Caco-2 (cell line): ENCODE measurements around the gene TKFC. TPM values are rescaled to one million over a fixed set of nuclear protein-coding genes. Genes with fewer than 3 reads are reported as not detected.

ENCODE experiments used
- BruUV-seq: library from RNA; stranded (reverse); fragments of 400-500 nt; replicated peaks from 2 replicates; lab custom pipeline; 2021; lab: Mats Ljungman, UMichigan
- CTCF ChIA-PET: fragments of 300-600 bp; sonication (Branson Sonifier 250); formaldehyde crosslinking; loops from one replicate; lab custom pipeline; 2022; ENCODE audit warnings: antibody characterized with exemption; lab: Charles Lee
- POLR2A ChIA-PET: fragments of 300-600 bp; sonication (Branson Sonifier 250); formaldehyde crosslinking; loops from one replicate; lab custom pipeline; 2022; ENCODE audit warnings: antibody characterized with exemption; lab: Charles Lee
- DNase-seq, 2 experiments: peaks; one replicate each; pipeline versions ENCODE4 v3.0.0 to v3.0.0-alpha.2; 2020 to 2022
- H3K27me3 ChIP-seq: replicated peaks from 2 replicates; pipeline ENCODE4 v1.6.0; 2011; ENCODE audit warnings: low read length; ENCODE audit not compliant: control insufficient read depth, insufficient read depth
- H3K36me3 ChIP-seq: 2 replicates; pipeline ENCODE4 v1.5.1; 2011; ENCODE audit warnings: low read length; ENCODE audit not compliant: control insufficient read depth, insufficient read depth
- H3K4me1 ChIP-seq: fragments of 250-450 bp; sonication (Bioruptor Pico); 2 replicates; pipeline ENCODE4 v1.5.1; 2020; ENCODE audit warnings: mild to moderate bottlenecking
- H3K4me3 ChIP-seq: 2 replicates; pipeline ENCODE4 v1.5.1; 2011; ENCODE audit warnings: low read depth, mild to moderate bottlenecking, control low read depth, low read length
- H3K9me3 ChIP-seq: fragments of 250-450 bp; sonication (Bioruptor Pico); 2 replicates; pipeline ENCODE4 v1.5.1; 2020; ENCODE audit warnings: mild to moderate bottlenecking, moderate library complexity
- H3K27ac Mint-ChIP-seq: one replicate; pipeline ENCODE4 v1.8.0; 2022; ENCODE audit warnings: mixed read lengths; ENCODE audit not compliant: unreplicated experiment
- H3K27me3 Mint-ChIP-seq: one replicate; pipeline ENCODE4 v1.8.0; 2022; ENCODE audit warnings: mixed read lengths; ENCODE audit not compliant: insufficient read depth, unreplicated experiment
- H3K36me3 Mint-ChIP-seq: one replicate; pipeline ENCODE4 v1.8.0; 2022; ENCODE audit warnings: mild to moderate bottlenecking, mixed read lengths; ENCODE audit not compliant: insufficient read depth, unreplicated experiment
- H3K4me1 Mint-ChIP-seq: one replicate; pipeline ENCODE4 v1.8.0; 2022; ENCODE audit warnings: low read depth, mixed read lengths; ENCODE audit not compliant: unreplicated experiment
- H3K4me3 Mint-ChIP-seq: one replicate; pipeline ENCODE4 v1.8.0; 2022; ENCODE audit warnings: mild to moderate bottlenecking, moderate library complexity, mixed read lengths; ENCODE audit not compliant: unreplicated experiment
- H3K9me3 Mint-ChIP-seq: one replicate; pipeline ENCODE4 v1.8.0; 2022; ENCODE audit warnings: mixed read lengths; ENCODE audit not compliant: unreplicated experiment
- intact Hi-C: fragments of 100-400 bp; cut with micrococcal nuclease; formaldehyde crosslinking; loops from one replicate; pipeline ENCODE4 v1.10.0; 2022; ENCODE audit not compliant: unreplicated experiment
- total RNA-seq: library from RNA; stranded (reverse); gene quantifications from 2 replicates; pipeline ENCODE4 v1.2.3, GENCODE V29; 2022
- TF ChIP-seq, protein P1 (sequence below), 2 experiments: fragments of 200-600 bp in 1 of 2; IDR thresholded peaks; 1 replicate in 1 of 2; 2 replicates in 1 of 2; pipeline versions ENCODE4 v1.5.1 to v1.8.0; 2011 to 2022; ENCODE audit warnings: antibody characterized with exemption in 1 of 2, control low read depth in 1 of 2, inconsistent platforms in 1 of 2, low read depth in 1 of 2, low read length in 1 of 2, mild to moderate bottlenecking in 1 of 2, moderate library complexity in 1 of 2; ENCODE audit not compliant: insufficient read depth in 1 of 2, severe bottlenecking in 1 of 2, unreplicated experiment in 1 of 2

The TKFC gene
- total RNA-seq, 1 experiment from 2014 or later = 99.0 TPM

GRCh38 chr11:61368646-61369045 is 35.6 kb downstream of the TKFC start:
- no peaks in the 10 kb centered on the region for H3K4me1 ChIP-seq
- peaks cover 87% of the 10 kb centered on the region for H3K36me3 Mint-ChIP-seq
- POLR2A ChIA-PET = no interaction called here
- TF ChIP-seq, protein P1, sequence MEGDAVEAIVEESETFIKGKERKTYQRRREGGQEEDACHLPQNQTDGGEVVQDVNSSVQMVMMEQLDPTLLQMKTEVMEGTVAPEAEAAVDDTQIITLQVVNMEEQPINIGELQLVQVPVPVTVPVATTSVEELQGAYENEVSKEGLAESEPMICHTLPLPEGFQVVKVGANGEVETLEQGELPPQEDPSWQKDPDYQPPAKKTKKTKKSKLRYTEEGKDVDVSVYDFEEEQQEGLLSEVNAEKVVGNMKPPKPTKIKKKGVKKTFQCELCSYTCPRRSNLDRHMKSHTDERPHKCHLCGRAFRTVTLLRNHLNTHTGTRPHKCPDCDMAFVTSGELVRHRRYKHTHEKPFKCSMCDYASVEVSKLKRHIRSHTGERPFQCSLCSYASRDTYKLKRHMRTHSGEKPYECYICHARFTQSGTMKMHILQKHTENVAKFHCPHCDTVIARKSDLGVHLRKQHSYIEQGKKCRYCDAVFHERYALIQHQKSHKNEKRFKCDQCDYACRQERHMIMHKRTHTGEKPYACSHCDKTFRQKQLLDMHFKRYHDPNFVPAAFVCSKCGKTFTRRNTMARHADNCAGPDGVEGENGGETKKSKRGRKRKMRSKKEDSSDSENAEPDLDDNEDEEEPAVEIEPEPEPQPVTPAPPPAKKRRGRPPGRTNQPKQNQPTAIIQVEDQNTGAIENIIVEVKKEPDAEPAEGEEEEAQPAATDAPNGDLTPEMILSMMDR (IDR thresholded peaks at IDR 0.05; ENCODE audit: insufficient read depth in 1 of 2, low read depth in 1 of 2, low read length in 1 of 2, severe bottlenecking in 1 of 2, unreplicated experiment in 1 of 2) = no peak
- CTCF ChIA-PET = interaction anchor here (1.1 kb wide), 2 partner anchors 17 to 33 kb away, joined by 3 to 5 read pairs; no protein-coding TSS in a partner anchor
- intact Hi-C loops = no loop called here
- no peaks in the 10 kb centered on the region for H3K27me3 Mint-ChIP-seq
- H3K27me3 ChIP-seq = no peaks in the 10 kb centered on the region
- no TSS peak for BruUV-seq
- peaks cover 6% of the 10 kb centered on the region for H3K9me3 ChIP-seq
- no peaks in the 10 kb centered on the region for H3K9me3 Mint-ChIP-seq
- H3K4me3 Mint-ChIP-seq = no peak overlapping the region
- DNase-seq = no peak
- peaks cover 3% of the 10 kb centered on the region; the same call in 1 of the 2 replicates for H3K36me3 ChIP-seq
- no peak overlapping the region for H3K4me3 ChIP-seq
- H3K27ac Mint-ChIP-seq = no peak overlapping the region
- H3K4me1 Mint-ChIP-seq = no peaks in the 10 kb centered on the region

DNA sequence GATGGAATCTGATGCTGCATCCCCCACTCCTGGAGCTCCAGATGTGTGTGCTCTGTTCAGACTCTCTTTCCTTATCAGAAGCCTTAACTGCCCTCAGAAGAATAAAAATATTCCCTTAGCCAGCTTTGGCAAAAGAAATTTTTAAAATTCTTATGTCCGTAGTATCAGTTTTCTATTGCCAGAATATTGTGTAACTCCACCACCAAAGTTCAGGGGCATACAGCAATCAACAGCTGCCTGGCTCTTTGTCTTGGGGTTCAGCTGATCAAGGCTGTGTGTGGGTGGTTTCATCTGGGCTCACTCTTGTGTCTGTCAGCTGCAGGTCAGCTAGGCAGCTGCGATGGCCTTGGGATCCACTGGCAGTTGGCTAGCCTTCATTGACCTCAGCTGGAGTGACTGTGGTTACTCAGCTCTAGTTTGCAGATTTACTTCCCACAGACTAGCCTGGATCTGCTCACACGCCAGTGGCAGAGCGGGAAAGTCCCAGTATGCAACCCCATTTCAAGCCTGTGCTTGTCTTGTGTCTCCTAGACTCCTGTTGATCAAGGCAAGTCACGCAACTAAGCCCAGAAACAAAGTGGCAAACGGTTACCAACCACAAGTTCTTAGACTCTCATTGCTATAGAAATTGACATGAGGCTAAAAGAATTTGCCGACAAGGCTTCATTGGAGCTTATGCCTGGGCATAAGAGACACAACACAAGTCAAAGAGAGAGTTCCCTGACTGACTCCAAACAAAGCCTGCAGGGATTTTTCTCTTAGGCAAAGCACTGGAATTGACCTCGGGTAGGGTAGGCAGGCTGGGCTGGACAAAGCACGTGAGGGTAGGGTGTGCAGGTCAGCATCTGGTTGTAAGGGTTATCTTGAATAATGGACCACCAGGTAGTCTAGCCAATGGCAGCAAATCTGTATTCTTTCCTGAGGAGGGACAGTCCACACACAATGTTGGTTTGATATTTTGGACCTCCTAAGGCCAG is 36.6 kb downstream of the TKFC start:
- no peak for DNase-seq
- Mint-ChIP-seq H3K27ac (no peak overlapping the region), H3K27me3 (no peaks in the 10 kb centered on the region), H3K36me3 (peaks cover 80% of the 10 kb centered on the region), H3K4me3 (no peak overlapping the region), H3K9me3 (no peaks in the 10 kb centered on the region), H3K4me1 (no peaks in the 10 kb centered on the region)
- TF ChIP-seq, protein P1 (IDR thresholded peaks at IDR 0.05; ENCODE audit: insufficient read depth in 1 of 2, low read depth in 1 of 2, low read length in 1 of 2, severe bottlenecking in 1 of 2, unreplicated experiment in 1 of 2) = no peak
- Histone ChIP-seq H3K9me3 (peaks cover 6% of the 10 kb centered on the region), H3K4me3 (no peak overlapping the region), H3K27me3 (no peaks in the 10 kb centered on the region), H3K36me3 (peaks cover 3% of the 10 kb centered on the region; the same call in 1 of the 2 replicates), H3K4me1 (no peaks in the 10 kb centered on the region)
- ChIA-PET CTCF (interaction anchor here (1.0 to 1.1 kb wide), 3 partner anchors 16 to 34 kb away, joined by 3 to 5 read pairs (median 3); no protein-coding TSS in a partner anchor), POLR2A (no interaction called here)
- intact Hi-C loops = no loop called here
- BruUV-seq = no TSS peak

DNA sequence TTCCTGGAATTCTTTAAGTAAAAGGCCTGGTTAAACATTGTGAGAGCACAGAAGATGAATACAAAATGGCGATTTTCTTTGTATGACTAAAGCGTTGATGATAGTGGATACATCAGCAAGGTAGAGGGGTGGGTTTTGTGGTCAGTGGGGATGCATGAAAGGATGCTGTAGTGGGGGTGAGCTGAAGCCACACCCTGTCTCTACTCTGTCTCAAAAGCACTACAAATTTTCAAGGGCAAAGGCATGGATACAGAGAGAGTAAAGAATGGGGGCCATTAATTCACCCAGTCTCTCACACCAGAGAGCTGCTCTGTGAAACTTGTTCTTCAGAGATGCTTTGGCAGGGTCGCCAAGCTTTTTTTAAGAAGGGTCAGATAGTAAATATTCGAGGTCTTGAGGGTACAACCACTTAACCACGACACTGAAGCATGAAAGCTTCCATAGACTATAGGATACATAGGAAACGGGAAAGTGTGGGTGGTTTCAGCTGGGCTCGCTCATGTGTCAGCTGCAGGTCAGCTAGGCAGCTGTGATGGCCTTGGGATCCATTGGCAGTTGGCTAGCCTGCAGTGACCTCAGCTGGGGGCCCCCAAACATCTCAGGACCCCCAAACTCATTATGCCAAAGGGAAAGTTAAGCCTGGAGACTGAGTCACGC is 37.4 kb downstream of the TKFC start:
- CTCF ChIA-PET = interaction anchor here (1.0 kb wide), 1 partner anchor 15 kb away, joined by 3 read pairs; no protein-coding TSS in a partner anchor
- POLR2A ChIA-PET = no interaction called here
- Histone ChIP-seq H3K4me3 (no peak overlapping the region), H3K4me1 (no peaks in the 10 kb centered on the region), H3K27me3 (no peaks in the 10 kb centered on the region), H3K9me3 (peaks cover 6% of the 10 kb centered on the region), H3K36me3 (peaks cover 3% of the 10 kb centered on the region; the same call in 1 of the 2 replicates)
- BruUV-seq = no TSS peak
- no peaks in the 10 kb centered on the region for H3K9me3 Mint-ChIP-seq
- no peak for DNase-seq
- no peaks in the 10 kb centered on the region for H3K4me1 Mint-ChIP-seq
- no peaks in the 10 kb centered on the region for H3K27me3 Mint-ChIP-seq
- H3K27ac Mint-ChIP-seq = no peak overlapping the region
- H3K4me3 Mint-ChIP-seq = no peak overlapping the region
- peaks cover 72% of the 10 kb centered on the region for H3K36me3 Mint-ChIP-seq
- TF ChIP-seq, protein P1 (IDR thresholded peaks at IDR 0.05; ENCODE audit: insufficient read depth in 1 of 2, low read depth in 1 of 2, low read length in 1 of 2, severe bottlenecking in 1 of 2, unreplicated experiment in 1 of 2) = no peak
- intact Hi-C loops = no loop called here
